A673 (cell line): ENCODE data around the gene AP4E1. TPM values are rescaled to one million over a fixed set of nuclear protein-coding genes. Genes with fewer than 3 reads are reported as not detected.

Experiments
- BruUV-seq: library from RNA; stranded (reverse); fragments of 400-500 nt; replicated peaks from 2 replicates; lab custom pipeline; 2021; lab: Mats Ljungman, UMichigan
- CTCF ChIA-PET: fragments of 300-600 bp; sonication (Branson Sonifier 250); formaldehyde crosslinking; loops from one replicate; lab custom pipeline; 2022; ENCODE audit warnings: antibody characterized with exemption; lab: Charles Lee
- POLR2A ChIA-PET: fragments of 300-600 bp; sonication (Branson Sonifier 250); formaldehyde crosslinking; loops from one replicate; lab custom pipeline; 2022; ENCODE audit warnings: antibody characterized with exemption; ENCODE audit not compliant: low non-redundant PET; lab: Charles Lee
- DNase-seq: peaks from one replicate; pipeline ENCODE4 v3.0.0-alpha.2; 2015; ENCODE audit warnings: low spot score
- H3K27ac ChIP-seq: fragments of 200-600 bp; sonication (generic); 2 replicates; pipeline ENCODE4 v1.5.1; 2016; ENCODE audit warnings: mixed run types, low read depth, mild to moderate bottlenecking, mixed read lengths, antibody characterized with exemption, low read length; ENCODE audit not compliant: poor library complexity, severe bottlenecking
- H3K27me3 ChIP-seq: fragments of 200-600 bp; sonication (generic); replicated peaks from 2 replicates; pipeline ENCODE4 v1.6.1; 2017; ENCODE audit warnings: mixed run types, low read depth, mild to moderate bottlenecking, mixed read lengths, antibody characterized with exemption, low read length; ENCODE audit not compliant: insufficient read depth, poor library complexity
- H3K36me3 ChIP-seq: fragments of 200-600 bp; sonication (generic); 2 replicates; pipeline ENCODE4 v1.6.1; 2016; ENCODE audit warnings: mixed run types, mild to moderate bottlenecking, mixed read lengths, antibody characterized with exemption, low read length; ENCODE audit not compliant: insufficient read depth, poor library complexity, severe bottlenecking
- H3K4me1 ChIP-seq: fragments of 200-600 bp; sonication (generic); 2 replicates; pipeline ENCODE4 v1.6.1; 2017; ENCODE audit warnings: mixed run types, mild to moderate bottlenecking, mixed read lengths, antibody characterized with exemption, low read length; ENCODE audit not compliant: insufficient read depth, poor library complexity, severe bottlenecking
- H3K4me3 ChIP-seq: fragments of 200-600 bp; sonication (generic); 2 replicates; pipeline ENCODE4 v1.5.1; 2016; ENCODE audit warnings: low read depth, mixed run types, mild to moderate bottlenecking, mixed read lengths, low read length; ENCODE audit not compliant: poor library complexity, severe bottlenecking
- H3K9me3 ChIP-seq: fragments of 200-600 bp; sonication (generic); 2 replicates; pipeline ENCODE4 v1.6.1; 2016; ENCODE audit warnings: mixed run types, low read depth, mild to moderate bottlenecking, mixed read lengths, antibody characterized with exemption, low read length; ENCODE audit not compliant: poor library complexity, severe bottlenecking
- CTCF ChIP-seq: fragments of 300-800, 200-600 bp; sonication (generic); conservative IDR thresholded peaks from 2 replicates; pipeline ENCODE4 v1.5.1; 2017; ENCODE audit warnings: low read depth, mild to moderate bottlenecking, antibody characterized with exemption, low read length, moderate library complexity, mixed read lengths
- EZH2 ChIP-seq: fragments of 200-600 bp; sonication (generic); IDR thresholded peaks from 2 replicates; pipeline ENCODE4 v1.6.1; 2017; ENCODE audit warnings: borderline replicate concordance, low read depth, mild to moderate bottlenecking, mixed read lengths, antibody characterized with exemption, low read length; ENCODE audit not compliant: poor library complexity, severe bottlenecking
- intact Hi-C: fragments of 100-400 bp; cut with micrococcal nuclease; formaldehyde crosslinking; loops from one replicate; pipeline ENCODE4 v1.10.0; 2022; ENCODE audit not compliant: unreplicated experiment
- total RNA-seq: library from RNA; stranded (reverse); gene quantifications from 2 replicates; pipeline ENCODE4 v1.2.3, GENCODE V29; 2021

AP4E1 gene
- total RNA-seq, 1 experiment from 2014 or later = 13.9 TPM

DNA sequence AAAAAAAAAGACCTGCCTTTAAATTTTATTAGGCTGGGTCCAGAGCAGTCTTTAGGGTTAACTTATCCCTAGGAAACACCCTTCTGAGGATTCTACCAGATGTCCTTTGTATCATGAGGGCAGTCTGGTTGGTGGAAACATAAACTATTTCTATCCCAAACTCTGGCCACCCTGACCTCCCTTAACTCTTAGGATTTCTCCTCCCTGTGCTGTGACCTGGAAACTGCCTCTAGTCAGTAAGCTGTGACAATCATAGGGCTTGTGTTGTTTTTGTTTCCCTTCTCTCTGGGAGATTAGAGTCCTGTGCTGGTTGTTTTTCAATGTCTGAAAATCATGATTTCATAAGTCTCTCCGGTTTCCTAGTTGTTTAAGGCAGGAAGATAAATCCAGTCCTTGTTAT is 108.1 kb downstream of the AP4E1 start:
- H3K4me1 ChIP-seq = no peaks in the 10 kb centered on the region
- H3K27ac ChIP-seq = no peak overlapping the region
- BruUV-seq = no TSS peak
- no peak for DNase-seq
- no peaks in the 10 kb centered on the region for H3K9me3 ChIP-seq
- CTCF ChIA-PET = no interaction called here
- POLR2A ChIA-PET = no interaction called here
- no peak overlapping the region for H3K4me3 ChIP-seq
- no peaks in the 10 kb centered on the region for H3K36me3 ChIP-seq
- TF ChIP-seq EZH2 = no peak
- TF ChIP-seq CTCF = no peak
- intact Hi-C loops = no loop called here
- H3K27me3 ChIP-seq = no peaks in the 10 kb centered on the region

GRCh38 chr15:51022206-51022605 is 113.7 kb downstream of the AP4E1 start:
- Histone ChIP-seq H3K36me3 (no peaks in the 10 kb centered on the region), H3K27me3 (no peaks in the 10 kb centered on the region), H3K9me3 (no peaks in the 10 kb centered on the region), H3K4me1 (no peaks in the 10 kb centered on the region), H3K27ac (no peak overlapping the region), H3K4me3 (no peak overlapping the region)
- ChIA-PET POLR2A (no interaction called here), CTCF (no interaction called here)
- DNase-seq = no peak
- TF ChIP-seq CTCF (no peak), EZH2 (no peak)
- no TSS peak for BruUV-seq
- intact Hi-C loops = no loop called here

DNA sequence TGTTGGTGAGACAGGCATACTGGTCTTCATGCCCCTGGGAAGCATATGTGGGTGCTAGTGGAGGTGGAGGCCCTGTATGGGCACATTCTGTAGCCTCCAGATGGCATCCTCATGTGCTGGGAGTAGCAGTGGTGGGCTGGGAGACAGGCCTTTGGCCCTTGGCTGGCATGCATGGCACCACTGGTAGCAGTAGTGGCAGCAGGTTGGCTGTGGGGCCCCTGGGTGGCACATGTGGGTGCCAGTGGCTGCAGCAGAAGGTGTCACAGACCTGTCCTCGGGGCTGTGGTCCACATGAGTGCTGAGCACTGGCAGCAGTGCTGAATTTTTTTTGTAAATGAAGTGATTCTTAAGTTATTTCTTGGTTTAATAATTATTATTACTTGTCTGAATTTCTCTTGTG is 115.0 kb downstream of the AP4E1 start:
- H3K27ac ChIP-seq = no peak overlapping the region
- intact Hi-C loops = no loop called here
- H3K9me3 ChIP-seq = no peaks in the 10 kb centered on the region
- TF ChIP-seq CTCF (no peak), EZH2 (no peak)
- DNase-seq = no peak
- H3K36me3 ChIP-seq = no peaks in the 10 kb centered on the region
- H3K27me3 ChIP-seq = no peaks in the 10 kb centered on the region
- ChIA-PET POLR2A (no interaction called here), CTCF (no interaction called here)
- BruUV-seq = no TSS peak
- no peaks in the 10 kb centered on the region for H3K4me1 ChIP-seq
- no peak overlapping the region for H3K4me3 ChIP-seq
